Measurements from ENCODE around the gene AKIP1. TPM values are rescaled to one million over a fixed set of nuclear protein-coding genes. Genes with fewer than 3 reads are reported as not detected.
"Not testable (repeated sequence)": the region's sequence is repeated elsewhere in the genome, so short reads cannot be mapped to it uniquely, and the experiment has no call there.

Gene AKIP1
- polyA plus RNA-seq, 3 donors = 18.6 to 20.6 (median 18.8) TPM

GRCh38 chr11:8908099-8908498 lies 2.9 kb upstream of the AKIP1 start:
- no peak for DNase-seq

DNA sequence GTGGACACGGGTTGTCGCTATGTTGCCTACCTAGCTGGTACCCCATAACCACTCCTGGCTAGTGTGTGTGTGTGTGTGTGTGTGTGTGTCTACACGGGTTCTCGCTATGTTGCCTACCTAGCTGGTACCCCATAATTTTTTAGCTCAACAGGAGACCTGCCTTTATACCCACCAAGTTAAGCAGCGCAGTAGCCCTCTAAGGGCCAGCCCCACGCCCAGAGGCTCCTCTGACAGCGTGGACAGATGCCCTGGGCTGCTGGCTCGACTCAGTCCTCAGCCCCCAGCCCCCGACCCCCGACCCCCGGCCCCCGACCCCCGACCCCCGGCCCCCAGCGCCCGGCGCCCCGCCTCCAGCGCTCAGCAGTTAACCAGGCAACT lies 351 bp upstream of the AKIP1 start:
- no peak for DNase-seq

DNA sequence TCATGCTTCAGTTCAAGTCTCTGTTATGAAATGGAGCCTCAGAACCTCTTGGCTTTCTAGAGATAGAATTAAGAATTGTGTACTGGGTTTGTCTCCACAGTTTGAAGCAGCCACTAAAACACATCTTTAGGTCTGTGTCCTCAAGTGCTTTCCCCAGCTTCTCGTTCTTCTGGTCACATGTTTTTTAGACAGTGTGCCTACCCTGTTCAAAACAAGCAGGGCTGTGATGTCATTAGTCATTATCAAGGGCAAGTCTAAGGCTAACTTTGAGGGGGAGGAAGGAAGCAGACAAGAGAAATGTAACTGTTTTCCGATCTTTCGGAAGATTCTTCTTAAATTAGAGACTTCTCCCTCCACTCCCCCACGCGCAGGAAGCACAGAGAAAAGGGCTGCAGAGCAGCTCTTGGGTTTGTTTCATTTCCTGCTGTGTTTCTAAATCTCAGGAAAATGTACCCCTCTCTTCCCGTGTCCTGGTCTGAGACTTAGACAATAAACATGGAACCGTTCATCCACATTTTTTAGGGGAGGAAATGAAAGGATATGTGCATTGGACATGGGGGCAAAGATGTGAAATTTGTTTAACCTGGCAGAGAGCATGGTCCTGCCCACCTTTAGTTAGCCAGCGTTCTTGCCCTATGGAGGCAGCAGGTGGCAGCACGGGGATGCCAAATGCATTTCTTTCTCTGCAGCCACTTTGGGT lies 3.1 kb downstream of the AKIP1 start:
- DNase-seq = no peak

- no peak for DNase-seq
Measured at GRCh38 chr11:8914661-8915018, 3.7 kb downstream of the AKIP1 start.

- no peak for DNase-seq
Measured at GRCh38 chr11:8917157-8917825, 6.3 kb downstream of the AKIP1 start.

DNA sequence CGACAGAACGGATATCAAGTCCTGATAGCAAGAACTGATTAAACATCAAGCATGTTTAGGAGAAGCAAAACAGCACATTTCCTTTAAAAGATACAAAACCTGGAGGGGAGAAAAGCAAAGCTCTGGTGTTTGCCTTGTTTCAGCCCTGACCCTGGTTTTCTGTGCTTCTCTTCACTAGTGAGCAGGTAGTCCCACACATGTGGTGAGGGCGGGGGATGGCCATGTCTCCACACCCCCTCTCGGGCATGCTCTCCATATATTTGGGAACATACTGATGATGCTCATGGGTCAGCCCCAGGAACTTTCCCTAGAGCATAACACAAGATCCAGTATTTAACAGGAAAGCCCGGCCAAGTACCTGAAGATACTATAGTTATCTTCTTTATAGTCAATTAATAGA lies 11.7 kb downstream of the AKIP1 start:
- DNase-seq = no peak

DNA sequence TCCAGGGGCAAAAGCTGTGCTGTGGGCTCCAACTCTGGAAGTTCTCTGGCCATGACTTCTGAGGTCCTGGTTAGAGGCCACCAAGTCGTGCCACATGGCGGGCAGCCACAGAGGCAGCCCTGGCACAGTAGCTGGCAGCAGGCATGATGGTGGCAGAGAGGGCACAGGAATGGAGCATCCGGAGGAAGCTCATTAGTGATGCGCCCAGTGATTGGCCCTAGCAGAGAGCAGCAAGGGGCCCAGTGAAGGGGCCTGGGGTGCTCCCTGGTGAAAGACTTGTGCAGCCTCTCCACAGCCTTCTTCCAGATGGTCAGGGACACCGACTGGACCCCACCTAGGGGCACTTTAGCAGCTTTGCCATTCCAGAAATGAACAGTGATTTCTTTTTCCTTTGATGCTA lies 14.7 kb downstream of the AKIP1 start:
- no peak for DNase-seq

DNA sequence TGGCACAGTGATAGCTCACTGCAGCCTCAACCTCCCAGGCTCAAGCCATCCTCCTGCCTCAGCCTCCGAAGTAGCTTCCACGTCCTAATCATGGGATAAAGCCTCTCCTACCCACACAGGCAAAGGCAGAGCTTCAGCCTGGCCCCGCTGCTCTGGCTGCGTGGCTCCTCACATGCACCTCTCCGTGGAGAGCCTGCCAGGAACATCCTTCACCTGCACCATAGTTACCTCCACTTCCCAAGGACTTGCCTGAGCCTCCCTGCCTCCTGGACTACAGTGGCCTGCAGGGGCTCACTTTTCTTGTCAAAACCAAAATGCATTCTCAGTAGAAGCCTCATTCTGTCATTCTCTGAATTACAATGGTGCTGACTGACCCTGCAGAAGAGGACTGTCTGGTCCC lies 15.2 kb downstream of the AKIP1 start:
- no peak for DNase-seq

DNA sequence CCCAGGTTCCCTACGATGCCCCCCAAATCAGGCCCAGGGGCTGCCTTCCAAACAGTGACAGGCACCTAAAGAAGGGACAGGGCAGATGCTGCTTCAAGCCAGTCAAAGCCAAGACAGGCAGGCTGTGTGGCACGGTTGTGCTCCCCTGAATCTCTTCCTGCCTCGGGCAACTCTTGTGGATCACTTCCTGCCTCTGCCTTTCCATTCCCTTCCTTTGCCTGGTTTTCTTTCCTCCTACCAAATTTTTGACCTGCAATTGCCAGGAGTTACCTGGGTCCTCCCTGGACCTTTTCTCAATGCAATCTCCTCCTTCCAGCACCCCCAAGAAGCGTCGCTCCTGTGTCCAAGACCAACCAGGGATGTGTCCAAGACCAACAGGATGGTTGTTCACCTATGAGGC lies 16.2 kb downstream of the AKIP1 start:
- DNase-seq = no peak

DNA sequence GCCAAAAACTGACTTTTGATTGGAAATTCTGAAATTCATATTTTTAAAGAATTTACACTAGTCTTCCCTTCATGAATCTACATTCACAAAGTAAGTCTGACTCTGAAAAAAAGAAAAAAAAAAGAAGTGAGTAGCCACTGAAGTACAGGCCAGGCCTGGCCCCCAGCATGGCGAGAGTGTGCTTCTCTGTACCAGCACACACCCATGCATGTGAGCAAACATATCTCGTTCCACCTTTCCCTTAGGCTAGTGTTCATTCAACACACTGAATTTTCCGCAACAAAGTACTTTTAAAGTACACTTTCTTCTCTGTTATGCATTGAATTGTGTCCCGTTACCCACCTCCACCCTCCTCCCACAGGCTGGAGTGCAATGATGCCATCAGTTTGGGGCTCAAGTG lies 17.2 kb downstream of the AKIP1 start:
- DNase-seq = no peak

DNA sequence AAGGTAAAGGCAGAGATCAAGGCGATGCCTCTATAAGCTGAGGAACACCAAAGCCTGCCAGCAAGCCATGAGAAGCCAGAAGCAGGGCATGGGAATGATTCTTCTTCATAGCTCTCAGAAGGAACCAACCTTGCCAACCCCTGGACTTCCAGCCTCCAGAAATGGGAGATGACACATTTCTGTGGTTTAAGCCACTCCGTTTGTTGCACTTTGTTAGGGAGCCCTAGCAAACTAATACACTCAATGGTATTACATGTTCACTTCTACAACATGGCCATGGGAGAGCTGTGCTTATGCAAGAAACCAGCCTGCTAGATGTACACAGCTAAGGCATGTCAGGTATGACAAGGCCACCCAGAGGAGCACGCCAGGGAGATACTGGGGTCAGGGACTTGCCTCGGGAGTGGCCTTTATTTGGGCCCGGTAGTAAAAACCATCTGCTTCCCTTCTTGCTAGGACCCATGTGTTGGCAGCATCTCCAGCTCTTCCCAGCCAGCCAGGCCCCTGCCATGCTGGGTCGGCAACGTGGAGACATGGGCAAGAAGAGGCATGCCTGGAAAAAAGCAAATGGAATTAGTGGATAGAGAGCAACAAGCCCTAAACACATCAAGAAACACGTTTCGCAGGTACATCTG lies 18.1 kb downstream of the AKIP1 start:
- DNase-seq = no peak

DNA sequence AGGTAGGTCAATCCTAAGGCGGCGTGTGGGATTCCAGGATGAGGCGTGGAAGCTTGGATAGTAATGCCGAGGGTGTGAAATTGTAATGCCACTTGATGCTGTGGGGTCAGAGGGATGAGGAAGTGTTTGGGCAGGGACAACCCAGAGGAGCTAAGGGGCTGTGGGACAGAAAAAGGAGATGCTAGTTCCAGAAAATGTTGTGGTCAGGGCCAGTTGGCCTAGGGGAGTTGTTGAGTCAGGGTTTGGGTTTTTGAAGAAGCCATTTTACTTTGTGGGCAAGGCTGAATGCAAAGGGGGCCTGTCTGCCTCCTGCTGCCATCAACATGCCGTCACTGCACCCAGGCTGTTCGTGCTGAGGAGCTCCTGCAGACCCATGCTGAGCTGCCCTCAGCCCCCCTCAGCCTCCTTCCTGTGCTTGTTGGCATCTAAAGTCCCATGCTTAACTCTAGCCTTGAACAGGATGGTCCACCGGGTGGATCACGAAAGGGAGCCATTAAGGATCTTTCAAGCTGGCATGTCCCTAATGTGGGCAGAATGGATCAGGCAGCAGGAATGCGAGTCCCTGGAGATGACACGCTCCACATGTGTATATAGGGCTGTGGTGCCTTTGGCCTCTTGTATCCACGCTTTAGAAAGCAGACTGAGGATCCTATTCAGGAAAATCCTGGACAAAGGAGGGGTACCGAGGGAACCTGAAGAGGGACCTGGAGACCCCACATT lies 19.6 kb downstream of the AKIP1 start:
- no peak for DNase-seq

DNA sequence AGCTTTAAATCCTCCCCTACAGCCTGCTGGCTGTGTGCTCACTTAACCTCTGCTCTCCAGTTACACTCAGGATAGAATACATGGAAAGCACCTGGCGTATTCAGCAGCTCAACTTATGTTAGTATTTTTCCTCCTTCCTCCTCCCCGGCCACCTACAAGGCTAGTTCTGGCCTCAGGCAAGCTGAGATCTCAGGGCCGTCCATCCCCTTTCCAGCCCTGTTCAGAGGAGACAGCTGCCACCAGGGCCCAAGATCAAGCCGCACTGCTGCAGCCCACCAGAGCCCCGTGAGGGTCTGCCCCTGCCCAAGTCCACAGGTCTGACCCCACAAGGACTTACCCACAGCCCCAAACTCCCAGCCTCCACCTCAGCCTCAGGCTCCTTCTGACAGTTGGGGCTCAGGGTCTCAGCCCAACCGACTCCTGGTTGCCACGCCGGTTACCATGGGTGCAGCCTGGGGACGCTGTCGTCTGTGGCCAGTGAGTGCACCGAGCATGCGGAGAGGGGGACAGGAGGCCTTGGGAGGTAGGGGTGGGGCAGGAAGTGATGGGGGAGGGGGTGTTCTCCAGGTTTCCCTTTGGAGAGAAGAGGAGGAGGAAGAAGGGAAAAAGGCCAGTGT lies 21.7 kb downstream of the AKIP1 start, which contains the start of gene C11orf16:
Gene C11orf16, minus strand, starts transcription at position 384 of the 617 bp plus-strand sequence. CDS start 639 bp downstream, outside the sequence.
- DNase-seq = no peak

- no peak for DNase-seq
Measured at GRCh38 chr11:8933931-8934330, 22.9 kb downstream of the AKIP1 start.

DNA sequence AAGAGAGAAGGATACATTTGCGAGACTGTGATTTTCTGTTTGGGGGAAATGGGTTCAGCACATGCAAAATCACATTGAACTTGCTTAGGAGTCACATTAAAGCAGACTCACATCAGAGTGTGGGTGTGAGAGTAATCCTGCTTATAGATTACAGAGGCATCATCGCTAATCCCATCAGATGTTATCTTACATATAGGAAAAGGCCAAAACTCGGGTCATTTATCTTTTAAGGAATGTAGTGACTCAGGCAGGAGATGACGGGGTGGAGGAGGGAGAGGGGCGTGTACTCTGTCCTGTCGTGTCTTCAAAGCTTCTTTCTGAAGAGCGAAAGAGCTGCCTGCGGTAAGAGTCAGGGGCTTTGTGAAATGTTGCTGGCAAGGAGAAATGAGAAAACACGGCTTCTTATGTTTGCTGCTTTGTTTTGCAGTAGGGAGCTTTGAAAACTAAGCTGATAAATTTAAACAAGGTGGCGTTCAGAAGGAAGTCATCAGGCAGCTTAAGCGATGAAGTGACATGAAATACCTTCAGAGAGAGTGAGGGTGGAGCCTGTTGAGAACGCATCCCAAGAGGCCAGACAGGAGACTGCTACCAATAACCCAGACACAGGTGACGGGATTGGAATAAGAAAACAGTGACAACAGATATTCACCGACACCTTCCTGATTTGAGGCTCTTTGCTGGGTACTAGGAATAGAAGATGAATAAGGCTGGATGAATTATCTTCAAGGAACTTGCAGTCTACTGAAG lies 23.9 kb downstream of the AKIP1 start:
- DNase-seq = no peak

GRCh38 chr11:8935789-8936188 lies 24.8 kb downstream of the AKIP1 start:
- not testable (repeated sequence) for DNase-seq

DNA sequence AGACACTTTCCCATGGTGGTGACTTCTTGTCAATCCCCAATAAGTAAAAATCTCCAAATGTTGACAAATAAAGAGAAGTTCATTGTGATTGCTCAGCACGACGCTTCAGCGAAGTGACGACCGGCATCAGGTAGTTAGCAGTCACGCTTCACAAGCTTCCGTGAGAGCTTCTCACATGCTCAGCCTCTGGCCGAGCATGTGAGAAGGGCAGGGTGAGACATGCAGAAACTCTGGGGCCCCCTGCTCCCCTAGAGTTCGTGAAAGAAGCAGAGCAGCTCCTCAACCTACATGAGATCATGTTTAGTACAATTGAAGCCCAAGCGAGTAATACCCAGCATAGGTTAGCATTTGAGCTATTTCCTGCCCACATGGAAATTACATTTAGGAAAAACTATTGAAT lies 26.2 kb downstream of the AKIP1 start:
- no peak for DNase-seq

- no peak for DNase-seq
Measured at GRCh38 chr11:8937659-8938058, 26.7 kb downstream of the AKIP1 start.

DNA sequence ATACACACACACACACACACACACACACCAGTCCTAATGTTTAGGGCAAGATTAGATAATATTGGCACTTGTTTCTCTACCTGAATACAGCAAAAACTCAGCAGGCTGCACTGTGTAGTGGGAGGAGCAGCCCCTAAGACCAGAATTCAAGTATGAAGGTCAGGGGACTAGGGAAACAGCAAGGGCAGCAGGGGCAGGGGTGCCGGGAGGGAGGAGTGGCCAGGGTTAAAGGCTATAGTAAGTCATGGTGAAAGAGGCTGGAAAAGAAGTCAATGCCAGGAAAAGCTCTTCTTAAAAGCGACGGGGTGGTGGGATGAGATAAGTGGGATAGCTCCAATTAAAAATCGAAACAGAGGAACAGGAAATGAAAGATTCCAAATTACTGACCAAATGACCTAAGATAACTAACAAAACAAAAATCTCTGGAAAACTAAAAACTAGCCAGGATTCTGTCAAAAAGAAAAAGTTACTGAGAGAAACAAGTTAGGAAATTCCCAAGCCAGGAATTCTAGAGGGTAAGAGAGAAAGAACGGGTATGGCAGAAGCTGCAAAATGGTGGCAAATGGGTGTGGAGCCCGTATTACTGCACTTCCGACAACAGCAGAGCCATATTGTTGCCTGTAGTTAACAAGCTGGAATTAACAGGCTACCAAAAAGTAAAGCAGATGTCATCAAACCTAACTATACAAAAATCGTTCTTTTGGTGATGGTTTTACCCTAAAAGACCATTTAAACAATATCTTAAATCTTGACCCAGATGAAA lies 30.5 kb downstream of the AKIP1 start:
- no peak for DNase-seq

- DNase-seq = no peak
Measured at GRCh38 chr11:8942518-8943066, 31.6 kb downstream of the AKIP1 start, which contains the start of gene ASCL3. Gene ASCL3, minus strand, starts transcription at chr11:8943016. Its CDS starts 4,855 bp downstream, at chr11:8938161.

Measured in renal pelvis (tissue), 4 donors.